GM10266 (cell line): ENCODE measurements around the gene ABCB8.

Source experiments
- DNase-seq: peaks from one replicate; pipeline ENCODE4 v3.0.0; 2012; ENCODE audit errors: extremely low spot score
- TF ChIP-seq, protein P1 (sequence below): IDR thresholded peaks from 2 replicates; pipeline ENCODE4 v1.5.1; 2012; ENCODE audit warnings: mild to moderate bottlenecking, low read depth; ENCODE audit not compliant: control insufficient read depth, insufficient read depth; ENCODE audit errors: missing control alignments

ABCB8 gene

DNA sequence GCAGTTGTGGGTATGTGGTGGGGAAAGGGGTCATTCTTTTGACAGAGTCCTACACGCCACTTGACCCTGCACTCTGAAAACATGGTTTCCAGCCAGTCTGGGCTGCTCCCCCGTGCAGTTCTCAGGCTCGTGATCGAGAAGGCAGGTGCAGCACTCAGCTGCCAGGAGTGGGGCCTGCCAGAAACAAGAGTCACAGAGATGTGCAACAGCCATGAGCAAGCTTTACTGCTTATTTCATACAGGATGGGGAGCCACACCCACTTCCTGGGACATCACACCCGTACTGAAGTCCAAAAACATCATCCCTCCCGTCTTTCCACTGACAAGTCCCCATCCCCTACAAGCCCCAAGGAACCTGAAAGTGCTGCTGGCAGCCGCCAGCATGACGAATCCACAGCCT lies 13.3 kb upstream of the ABCB8 start:
- no peak for DNase-seq
- TF ChIP-seq, protein P1, sequence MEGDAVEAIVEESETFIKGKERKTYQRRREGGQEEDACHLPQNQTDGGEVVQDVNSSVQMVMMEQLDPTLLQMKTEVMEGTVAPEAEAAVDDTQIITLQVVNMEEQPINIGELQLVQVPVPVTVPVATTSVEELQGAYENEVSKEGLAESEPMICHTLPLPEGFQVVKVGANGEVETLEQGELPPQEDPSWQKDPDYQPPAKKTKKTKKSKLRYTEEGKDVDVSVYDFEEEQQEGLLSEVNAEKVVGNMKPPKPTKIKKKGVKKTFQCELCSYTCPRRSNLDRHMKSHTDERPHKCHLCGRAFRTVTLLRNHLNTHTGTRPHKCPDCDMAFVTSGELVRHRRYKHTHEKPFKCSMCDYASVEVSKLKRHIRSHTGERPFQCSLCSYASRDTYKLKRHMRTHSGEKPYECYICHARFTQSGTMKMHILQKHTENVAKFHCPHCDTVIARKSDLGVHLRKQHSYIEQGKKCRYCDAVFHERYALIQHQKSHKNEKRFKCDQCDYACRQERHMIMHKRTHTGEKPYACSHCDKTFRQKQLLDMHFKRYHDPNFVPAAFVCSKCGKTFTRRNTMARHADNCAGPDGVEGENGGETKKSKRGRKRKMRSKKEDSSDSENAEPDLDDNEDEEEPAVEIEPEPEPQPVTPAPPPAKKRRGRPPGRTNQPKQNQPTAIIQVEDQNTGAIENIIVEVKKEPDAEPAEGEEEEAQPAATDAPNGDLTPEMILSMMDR = no peak

DNA sequence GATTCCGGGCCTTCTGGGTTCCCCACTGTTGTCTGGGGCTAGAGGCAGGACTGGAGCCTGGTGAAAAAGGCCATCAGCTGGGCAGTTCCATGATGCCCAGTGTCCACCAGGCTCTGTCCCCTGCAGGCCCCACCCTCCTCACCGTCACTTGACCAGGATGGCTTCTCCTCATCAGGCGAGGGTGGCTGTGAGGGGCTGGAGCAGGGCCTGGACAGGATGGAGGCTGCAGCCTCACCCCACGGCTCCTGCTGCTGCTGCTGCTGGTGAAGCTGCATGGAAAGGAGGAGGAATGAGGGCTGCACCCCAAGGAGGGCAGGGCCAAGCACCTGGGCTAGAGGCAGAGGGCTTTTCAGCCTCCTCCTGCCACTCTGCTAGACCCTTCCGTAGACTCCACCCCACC lies 12.3 kb upstream of the ABCB8 start:
- TF ChIP-seq, protein P1 = no peak
- DNase-seq = no peak

DNA sequence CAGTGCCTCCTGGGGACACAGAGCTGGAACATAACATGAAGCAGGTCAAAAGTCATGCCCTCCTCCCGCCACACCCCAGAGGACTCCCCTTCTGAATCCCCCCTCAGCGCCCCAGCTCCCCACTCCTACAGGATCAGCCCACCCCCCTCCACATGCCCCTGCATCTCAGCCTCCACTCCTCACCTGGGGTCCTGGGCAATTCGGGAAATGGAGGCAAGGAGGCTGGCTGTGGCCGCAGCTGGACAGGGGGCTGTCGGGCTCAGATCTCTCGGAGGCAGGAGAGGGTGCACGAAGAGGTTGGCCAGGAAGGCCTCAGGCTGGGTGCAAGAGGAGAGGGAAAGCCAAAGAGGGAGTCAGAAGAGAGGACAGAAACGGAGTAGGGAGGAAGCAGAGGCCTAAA lies 11.7 kb upstream of the ABCB8 start:
- TF ChIP-seq, protein P1 = no peak
- no peak for DNase-seq

DNA sequence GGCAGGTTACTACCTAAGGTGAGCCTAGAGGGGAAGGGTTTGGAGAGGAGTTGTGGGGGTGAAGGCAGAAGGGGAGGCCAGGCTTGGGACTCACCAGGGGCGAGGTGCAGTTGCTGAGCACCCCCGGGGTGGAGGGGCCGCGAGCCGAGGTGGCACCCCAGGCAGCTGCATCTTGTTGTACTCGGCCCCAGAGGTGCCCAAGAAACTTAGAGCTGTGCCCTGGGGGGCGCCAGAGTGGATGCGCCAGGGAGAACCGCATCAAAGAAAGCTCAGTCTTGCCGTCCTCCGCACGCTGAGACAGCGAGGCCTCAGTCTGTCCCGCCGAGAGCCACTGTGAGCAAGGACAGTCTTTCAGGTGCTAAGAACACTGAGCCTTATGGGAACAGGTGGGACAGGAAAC lies 11.3 kb upstream of the ABCB8 start:
- DNase-seq = no peak
- TF ChIP-seq, protein P1 = no peak

DNA sequence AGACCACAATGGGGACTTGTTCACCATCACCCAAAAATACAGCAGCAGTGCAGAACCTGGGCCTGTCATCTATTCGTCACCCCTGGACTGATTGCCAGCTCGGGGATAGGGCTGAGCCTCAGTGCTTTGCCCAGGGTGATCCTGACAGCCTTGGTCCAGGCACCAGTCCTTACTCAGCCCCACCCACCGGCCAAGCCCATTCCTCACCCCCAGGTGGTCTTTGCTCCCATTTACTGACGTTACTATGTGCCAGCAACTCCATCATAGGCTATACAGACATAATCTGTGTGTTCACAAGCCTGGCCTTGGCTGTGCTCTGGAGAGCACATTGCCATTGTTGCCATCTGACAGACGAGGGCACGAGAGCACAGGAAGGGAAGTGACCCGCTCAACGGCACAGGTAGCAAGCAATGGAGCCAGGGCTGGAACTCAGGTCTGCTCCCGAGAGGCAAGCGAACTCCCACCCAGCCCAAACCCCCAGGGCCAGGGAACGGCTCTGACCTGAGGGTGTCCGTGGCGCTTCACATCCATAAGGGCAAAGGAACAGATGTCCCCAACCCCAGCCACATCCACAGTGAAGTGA lies 10.8 kb upstream of the ABCB8 start:
- TF ChIP-seq, protein P1 = no peak
- no peak for DNase-seq

DNA sequence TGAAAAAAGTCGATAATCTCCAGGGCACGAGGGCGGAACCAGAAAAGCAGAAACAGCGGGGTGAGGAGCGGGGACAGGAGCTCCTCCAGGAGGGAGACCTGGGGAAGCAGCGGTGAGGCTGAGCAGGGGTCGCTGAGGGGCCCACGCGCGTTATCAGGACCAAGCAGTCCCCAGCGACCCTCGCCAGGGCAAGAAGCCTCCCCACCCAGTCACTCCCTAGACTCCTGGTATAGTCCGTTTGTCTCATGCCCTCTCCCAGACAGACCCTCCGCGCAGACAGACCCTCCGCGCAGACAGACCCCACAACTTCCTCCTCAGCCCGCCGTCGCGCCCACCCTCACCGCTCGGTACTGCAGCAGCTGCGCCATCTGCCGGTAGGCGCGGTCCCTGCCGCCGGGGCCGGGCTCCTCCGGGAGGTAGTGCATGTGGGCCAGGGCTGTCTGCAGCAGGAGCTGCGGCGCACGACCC lies 10.3 kb upstream of the ABCB8 start:
- DNase-seq = peak; percentile 87
- TF ChIP-seq, protein P1 = peak; percentile 93

DNA sequence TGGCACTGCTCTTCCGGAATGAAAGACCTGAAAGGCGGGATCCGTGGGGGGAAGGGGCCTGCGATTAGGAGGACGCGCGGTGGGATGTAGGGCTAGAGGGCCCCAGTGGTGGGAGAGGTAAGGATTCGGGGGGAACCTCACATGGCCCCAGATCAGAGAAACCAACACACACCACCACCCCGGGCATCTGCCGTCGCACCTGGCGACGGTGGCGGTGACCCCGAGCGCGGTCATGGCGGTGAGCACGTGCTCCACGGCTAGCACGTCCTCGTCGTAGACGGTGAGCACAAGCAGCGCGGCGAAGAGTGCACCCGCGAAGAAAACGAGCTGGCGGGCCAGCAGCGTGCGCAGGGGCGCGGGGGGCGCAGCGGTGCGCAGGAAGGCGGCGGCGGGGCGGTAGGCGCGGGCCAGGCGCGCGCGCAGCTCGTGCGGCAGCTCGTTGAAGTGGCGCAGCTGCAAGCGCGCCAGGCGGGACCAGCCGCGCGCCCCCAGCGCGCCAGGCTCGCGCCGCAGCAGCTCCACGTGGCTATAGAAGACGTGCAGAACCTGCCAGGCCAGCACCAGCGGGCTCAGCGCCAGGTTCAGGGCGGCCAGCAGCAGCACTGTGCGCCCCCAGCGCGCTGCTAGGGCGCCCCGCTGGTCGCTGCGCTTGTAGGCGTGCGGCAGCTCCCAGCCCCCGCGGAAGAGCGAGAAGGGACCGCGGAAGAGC lies 9.7 kb upstream of the ABCB8 start:
- TF ChIP-seq, protein P1 = no peak
- no peak for DNase-seq
